Neutrophil (primary cell): ENCODE data around the gene NDUFB10.
"Not testable (repeated sequence)": the region's sequence is repeated elsewhere in the genome, so short reads cannot be mapped to it uniquely, and the experiment has no call there.

Experiments used
- H3K27ac ChIP-seq: fragments of 200-600 bp; sonication (generic); 2 replicates; pipeline ENCODE4 v1.5.1; 2016; ENCODE audit warnings: mild to moderate bottlenecking, moderate library complexity
- H3K27me3 ChIP-seq: fragments of 200-600 bp; sonication (generic); 2 replicates; pipeline ENCODE4 v1.6.0; 2016; ENCODE audit warnings: mild to moderate bottlenecking
- H3K36me3 ChIP-seq: fragments of 200-600 bp; sonication (generic); 2 replicates; pipeline ENCODE4 v1.5.1; 2017
- H3K4me1 ChIP-seq, 2 experiments: fragments of 200-600 bp in 1 of 2; sonication (generic) in 1 of 2; 1 replicate in 1 of 2; 2 replicates in 1 of 2; pipeline versions ENCODE4 v1.5.1 to v1.6.1; 2013 to 2016; ENCODE audit warnings: low read depth in 1 of 2, low read length in 1 of 2, mild to moderate bottlenecking in 1 of 2, moderate library complexity in 1 of 2; ENCODE audit not compliant: control insufficient read depth in 1 of 2, insufficient read depth in 1 of 2
- H3K4me3 ChIP-seq, 2 experiments: fragments of 200-600 bp in 1 of 2; sonication (generic) in 1 of 2; 1 replicate in 1 of 2; 2 replicates in 1 of 2; pipeline ENCODE4 v1.5.1; 2013 to 2016; ENCODE audit warnings: low read depth in 1 of 2, low read length in 1 of 2, mild to moderate bottlenecking in 1 of 2, moderate library complexity in 1 of 2
- H3K9me3 ChIP-seq: fragments of 200-600 bp; sonication (generic); 2 replicates; pipeline ENCODE4 v1.5.1; 2016
- CTCF ChIP-seq: fragments of 200-600 bp; sonication (generic); IDR thresholded peaks from 2 replicates; pipeline ENCODE4 v1.5.1; 2016; ENCODE audit warnings: antibody characterized with exemption

Gene NDUFB10

GRCh38 chr16:1917665-1918350, 41.5 kb upstream of the NDUFB10 start:
- peaks cover 99% of the 10 kb centered on the region for H3K27me3 ChIP-seq
- no peaks in the 10 kb centered on the region for H3K36me3 ChIP-seq
- no peak overlapping the region for H3K27ac ChIP-seq
- no peaks in the 10 kb centered on the region for H3K9me3 ChIP-seq
- H3K4me1 ChIP-seq, result no peaks in the 10 kb centered on the region
- H3K4me3 ChIP-seq, result no peak overlapping the region
- no peak for TF ChIP-seq CTCF

- Histone ChIP-seq H3K9me3 (no peaks in the 10 kb centered on the region), H3K36me3 (no peaks in the 10 kb centered on the region), H3K4me1 (no peaks in the 10 kb centered on the region), H3K27me3 (peaks cover 100% of the 10 kb centered on the region), H3K27ac (no peak within 1 kb of the TSS), H3K4me3 (no peak within 1 kb of the TSS)
- no peak for TF ChIP-seq CTCF
These were observed 40.7 kb upstream of the NDUFB10 start, which contains the start of gene HS3ST6 for GRCh38 chr16:1918351-1919326. TSS of gene HS3ST6 (minus strand) at chr16:1918415. CDS start at chr16:1918323, 92 bp downstream.

- no peak overlapping the region for H3K4me3 ChIP-seq
- H3K27me3 ChIP-seq, result peaks cover 100% of the 10 kb centered on the region
- no peak for TF ChIP-seq CTCF
These were observed 39.9 kb upstream of the NDUFB10 start for GRCh38 chr16:1919327-1919998.

GRCh38 chr16:1920122-1920521, 39.2 kb upstream of the NDUFB10 start:
- H3K4me1 ChIP-seq, H3K27ac ChIP-seq, H3K36me3 ChIP-seq, H3K9me3 ChIP-seq, H3K4me3 ChIP-seq: not testable (repeated sequence)
- H3K27me3 ChIP-seq, result peaks cover 99% of the 10 kb centered on the region

More at GRCh38 chr16:1919327-1919998, 39.9 kb upstream of the NDUFB10 start:
- Histone ChIP-seq H3K4me1 (no peaks in the 10 kb centered on the region), H3K36me3 (no peaks in the 10 kb centered on the region), H3K27ac (no peak overlapping the region), H3K9me3 (no peaks in the 10 kb centered on the region)

GRCh38 chr16:1920727-1921171, 38.6 kb upstream of the NDUFB10 start:
- Histone ChIP-seq H3K9me3 (no peaks in the 10 kb centered on the region), H3K27ac (no peak overlapping the region), H3K27me3 (peaks cover 93% of the 10 kb centered on the region), H3K4me1 (no peaks in the 10 kb centered on the region), H3K4me3 (no peak overlapping the region), H3K36me3 (no peaks in the 10 kb centered on the region)
- no peak for TF ChIP-seq CTCF
